Raji (cell line): Measurements from ENCODE around the gene AKR1C2.

ENCODE experiments used
- POLR2A ChIP-seq: IDR thresholded peaks from 2 replicates; pipeline ENCODE4 v1.6.1; 2011; ENCODE audit warnings: low read depth, low read length, control low read depth; ENCODE audit not compliant: insufficient read depth

Gene AKR1C2

DNA sequence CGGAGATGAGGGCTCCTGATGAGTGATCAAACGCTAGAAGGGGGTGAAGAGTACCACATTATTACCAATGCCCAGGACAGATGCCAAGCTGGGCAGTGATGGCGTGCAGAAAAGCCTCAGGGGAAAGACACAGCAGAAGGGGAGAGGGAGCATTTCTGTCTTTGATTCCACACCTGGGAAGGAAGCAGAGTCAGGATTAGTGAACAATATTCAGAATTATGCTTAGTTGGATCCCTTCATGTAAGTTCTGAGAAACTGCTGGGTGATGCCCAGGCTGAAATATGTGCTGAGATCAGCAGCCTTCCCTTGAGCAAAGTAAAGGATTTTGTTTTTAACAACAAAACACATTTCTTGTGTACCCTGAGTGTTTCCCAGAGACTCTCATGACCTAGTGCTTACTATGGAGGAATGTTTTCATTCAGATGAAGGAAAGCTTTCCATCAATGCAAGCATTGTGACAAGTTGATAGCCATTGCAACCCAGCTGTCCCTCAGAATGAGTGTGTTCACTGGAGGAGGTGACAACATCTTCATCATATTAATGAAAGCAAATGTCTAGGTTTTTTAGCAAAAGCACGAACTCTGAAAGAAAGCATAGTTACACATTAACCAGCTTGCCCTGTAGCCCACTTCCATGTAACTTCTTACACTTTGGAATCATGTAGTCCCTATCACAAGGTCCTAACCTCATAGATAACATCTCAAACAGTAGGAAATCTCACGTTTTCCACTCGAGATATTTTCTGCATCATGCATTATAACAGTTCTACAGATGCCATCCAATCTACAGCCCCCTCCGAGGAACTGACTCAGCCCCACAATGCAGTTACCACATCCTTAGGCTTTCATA, 64.2 kb downstream of the AKR1C2 start:
- TF ChIP-seq POLR2A = no peak
